Activated T-cell treated with anti-CD3 and anti-CD28 coated beads, Interleukin-2, amount 50 U/mL, for 24 hours (primary cell): ENCODE results near the gene ERAP2.

ENCODE experiments used
- DNase-seq: peaks from one replicate; pipeline ENCODE4 v3.0.0-alpha.2; 2020
- H3K27ac Mint-ChIP-seq: 2 replicates; pipeline ENCODE4 v1.8.0; 2020; ENCODE audit warnings: mild to moderate bottlenecking, mixed read lengths
- H3K27me3 Mint-ChIP-seq: 2 replicates; pipeline ENCODE4 v1.8.0; 2020; ENCODE audit warnings: mixed read lengths
- H3K36me3 Mint-ChIP-seq: 2 replicates; pipeline ENCODE4 v1.8.0; 2020; ENCODE audit warnings: low read depth, mixed read lengths
- H3K4me1 Mint-ChIP-seq: 2 replicates; pipeline ENCODE4 v1.8.0; 2020; ENCODE audit warnings: low read depth, mixed read lengths
- H3K4me3 Mint-ChIP-seq: 2 replicates; pipeline ENCODE4 v1.8.0; 2020; ENCODE audit warnings: mild to moderate bottlenecking, moderate library complexity, mixed read lengths
- H3K9me3 Mint-ChIP-seq: 2 replicates; pipeline ENCODE4 v1.8.0; 2020; ENCODE audit warnings: mixed read lengths

The ERAP2 gene

GRCh38 chr5:96968074-96968473 lies 91.8 kb downstream of the ERAP2 start:
- peaks cover 19% of the 10 kb centered on the region for H3K36me3 Mint-ChIP-seq
- no peak overlapping the region for H3K4me3 Mint-ChIP-seq
- H3K27ac Mint-ChIP-seq: no peak overlapping the region
- H3K9me3 Mint-ChIP-seq: peaks cover 2% of the 10 kb centered on the region
- no peaks in the 10 kb centered on the region for H3K27me3 Mint-ChIP-seq
- H3K4me1 Mint-ChIP-seq: peaks cover 86% of the 10 kb centered on the region
- DNase-seq: no peak

GRCh38 chr5:96968614-96969013 lies 92.3 kb downstream of the ERAP2 start:
- H3K9me3 Mint-ChIP-seq: peaks cover 2% of the 10 kb centered on the region
- no peak overlapping the region for H3K4me3 Mint-ChIP-seq
- no peak for DNase-seq
- H3K36me3 Mint-ChIP-seq: peaks cover 19% of the 10 kb centered on the region
- peaks cover 85% of the 10 kb centered on the region for H3K4me1 Mint-ChIP-seq
- H3K27me3 Mint-ChIP-seq: no peaks in the 10 kb centered on the region
- H3K27ac Mint-ChIP-seq: peak overlapping the region; percentile 81
